Smooth muscle cell (in vitro differentiated cells): ENCODE results near the gene SAMD7. TPM values are rescaled to one million over a fixed set of nuclear protein-coding genes. Genes with fewer than 3 reads are reported as not detected.

ENCODE experiments used
- DNase-seq: peaks from one replicate; lab custom pipeline; 2025; ENCODE audit not compliant: unreplicated experiment; lab: John Stamatoyannopoulos, UW
- H2AFZ ChIP-seq: fragments of 200-600 bp; sonication (generic); 2 replicates; pipeline ENCODE4 v1.6.0; 2016; ENCODE audit warnings: antibody characterized with exemption, low read depth, mild to moderate bottlenecking
- H3F3A ChIP-seq: fragments of 200-600 bp; sonication (generic); 2 replicates; pipeline ENCODE4 v1.6.0; 2017; ENCODE audit warnings: antibody characterized with exemption, low read depth
- H3K27ac ChIP-seq: fragments of 200-600 bp; sonication (generic); 2 replicates; pipeline ENCODE4 v1.5.1; 2016; ENCODE audit warnings: low read depth, mild to moderate bottlenecking
- H3K27me3 ChIP-seq: fragments of 200-600 bp; sonication (generic); 2 replicates; pipeline ENCODE4 v1.6.1; 2016; ENCODE audit warnings: low read depth, mild to moderate bottlenecking
- H3K36me3 ChIP-seq: fragments of 200-600 bp; sonication (generic); 2 replicates; pipeline ENCODE4 v1.5.1; 2016; ENCODE audit warnings: low read depth
- H3K4me1 ChIP-seq: fragments of 200-600 bp; sonication (generic); 2 replicates; pipeline ENCODE4 v1.5.1; 2016; ENCODE audit warnings: low read depth
- H3K4me2 ChIP-seq: fragments of 200-600 bp; sonication (generic); 2 replicates; pipeline ENCODE4 v1.6.0; 2016; ENCODE audit warnings: mild to moderate bottlenecking
- H3K4me3 ChIP-seq: fragments of 200-600 bp; sonication (generic); 2 replicates; pipeline ENCODE4 v1.5.1; 2016; ENCODE audit warnings: mild to moderate bottlenecking
- H3K79me2 ChIP-seq: fragments of 200-600 bp; sonication (generic); 2 replicates; pipeline ENCODE4 v1.6.0; 2016; ENCODE audit warnings: low read depth, mild to moderate bottlenecking
- H3K9ac ChIP-seq: fragments of 200-600 bp; sonication (generic); 2 replicates; pipeline ENCODE4 v1.6.0; 2016; ENCODE audit warnings: low read depth
- H3K9me3 ChIP-seq: fragments of 200-600 bp; sonication (generic); replicated peaks from 2 replicates; pipeline ENCODE4 v1.5.1; 2016; ENCODE audit warnings: low read depth
- H4K20me1 ChIP-seq: fragments of 200-600 bp; sonication (generic); 2 replicates; pipeline ENCODE4 v1.6.0; 2016; ENCODE audit warnings: low read depth
- WGBS: methylation state at CpG from one replicate; pipeline ENCODE4 v1.1.7; 2016; ENCODE audit warnings: low lambda C conversion rate; 5-methylcytosine and 5-hydroxymethylcytosine counted together
- polyA plus RNA-seq: library from polyadenylated mRNA; unstranded; fragments of >200 nt; fragmentation: Nextera tagmentation; extraction: Ambion mirVana; gene quantifications from 2 replicates; pipeline ENCODE4 v1.2.1, GENCODE V29; 2016
- total RNA-seq: library from RNA; depleted of rRNA; stranded (reverse); fragments of >200 nt; gene quantifications from 2 replicates; pipeline ENCODE4 v1.2.3, GENCODE V29; 2014
- TF ChIP-seq, protein P1 (sequence below): fragments of 200-600 bp; sonication (generic); IDR thresholded peaks from 2 replicates; pipeline ENCODE4 v1.5.1; 2017; ENCODE audit warnings: borderline replicate concordance, mild to moderate bottlenecking, antibody characterized with exemption; ENCODE audit not compliant: insufficient read depth, poor library complexity, severe bottlenecking

Gene SAMD7
- total and polyA plus RNA-seq, 2 experiments from 2014 or later = not detected

GRCh38 chr3:169891886-169892285 is 19.5 kb upstream of the SAMD7 start:
- Histone ChIP-seq H3K9ac (no peak overlapping the region), H3K4me1 (no peaks in the 10 kb centered on the region), H2AFZ (no peak overlapping the region), H3K4me3 (no peak overlapping the region), H3K27ac (no peak overlapping the region), H3K27me3 (no peaks in the 10 kb centered on the region), H3K9me3 (no peaks in the 10 kb centered on the region), H3K36me3 (no peaks in the 10 kb centered on the region), H3F3A (no peaks in the 10 kb centered on the region), H3K79me2 (no peaks in the 10 kb centered on the region), H4K20me1 (no peaks in the 10 kb centered on the region), H3K4me2 (no peak overlapping the region)
- DNase-seq = no peak
- 83% methylated on average over 7 of the region's 7 CpGs for WGBS
- TF ChIP-seq, protein P1, sequence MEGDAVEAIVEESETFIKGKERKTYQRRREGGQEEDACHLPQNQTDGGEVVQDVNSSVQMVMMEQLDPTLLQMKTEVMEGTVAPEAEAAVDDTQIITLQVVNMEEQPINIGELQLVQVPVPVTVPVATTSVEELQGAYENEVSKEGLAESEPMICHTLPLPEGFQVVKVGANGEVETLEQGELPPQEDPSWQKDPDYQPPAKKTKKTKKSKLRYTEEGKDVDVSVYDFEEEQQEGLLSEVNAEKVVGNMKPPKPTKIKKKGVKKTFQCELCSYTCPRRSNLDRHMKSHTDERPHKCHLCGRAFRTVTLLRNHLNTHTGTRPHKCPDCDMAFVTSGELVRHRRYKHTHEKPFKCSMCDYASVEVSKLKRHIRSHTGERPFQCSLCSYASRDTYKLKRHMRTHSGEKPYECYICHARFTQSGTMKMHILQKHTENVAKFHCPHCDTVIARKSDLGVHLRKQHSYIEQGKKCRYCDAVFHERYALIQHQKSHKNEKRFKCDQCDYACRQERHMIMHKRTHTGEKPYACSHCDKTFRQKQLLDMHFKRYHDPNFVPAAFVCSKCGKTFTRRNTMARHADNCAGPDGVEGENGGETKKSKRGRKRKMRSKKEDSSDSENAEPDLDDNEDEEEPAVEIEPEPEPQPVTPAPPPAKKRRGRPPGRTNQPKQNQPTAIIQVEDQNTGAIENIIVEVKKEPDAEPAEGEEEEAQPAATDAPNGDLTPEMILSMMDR = no peak

DNA sequence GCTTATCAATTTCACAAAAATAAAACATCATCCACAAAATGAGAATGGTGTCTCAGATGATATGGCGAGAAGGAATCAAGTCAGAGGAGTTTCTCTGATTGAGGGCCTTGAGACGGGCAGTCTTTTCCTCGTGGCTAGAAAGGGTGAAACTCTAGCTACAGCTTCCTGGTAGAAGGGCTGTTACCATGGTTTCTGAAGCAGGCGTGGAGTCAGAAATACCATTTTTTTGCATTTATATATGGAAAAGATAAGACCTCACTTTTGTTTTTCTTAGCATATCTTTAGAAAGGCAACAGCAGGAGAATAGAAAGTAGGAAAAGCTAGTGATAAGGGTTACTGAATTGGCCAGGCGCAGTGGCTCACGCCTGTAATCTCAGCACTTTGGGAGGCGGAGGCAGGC is 17.3 kb upstream of the SAMD7 start:
- Histone ChIP-seq H2AFZ (no peak overlapping the region), H3K9me3 (no peaks in the 10 kb centered on the region), H3K79me2 (no peaks in the 10 kb centered on the region), H3K4me1 (no peaks in the 10 kb centered on the region), H3F3A (no peaks in the 10 kb centered on the region), H3K27me3 (no peaks in the 10 kb centered on the region), H3K27ac (no peak overlapping the region), H3K36me3 (no peaks in the 10 kb centered on the region), H3K9ac (no peak overlapping the region), H3K4me3 (no peak overlapping the region), H4K20me1 (no peaks in the 10 kb centered on the region), H3K4me2 (no peak overlapping the region)
- TF ChIP-seq, protein P1 = no peak
- DNase-seq = no peak
- 75% methylated on average over 7 of the region's 7 CpGs for WGBS

- no peak overlapping the region for H3K4me2 ChIP-seq
- H3K9ac ChIP-seq = no peak overlapping the region
- no peak for DNase-seq
- H3F3A ChIP-seq = no peaks in the 10 kb centered on the region
- no peak overlapping the region for H3K4me3 ChIP-seq
- H3K79me2 ChIP-seq = no peaks in the 10 kb centered on the region
- no peaks in the 10 kb centered on the region for H3K9me3 ChIP-seq
- H3K36me3 ChIP-seq = no peaks in the 10 kb centered on the region
- H3K27me3 ChIP-seq = no peaks in the 10 kb centered on the region
- H2AFZ ChIP-seq = no peak overlapping the region
- H3K27ac ChIP-seq = no peak overlapping the region
- 71% methylated on average over 6 of the region's 6 CpGs for WGBS
- TF ChIP-seq, protein P1 = no peak
- H3K4me1 ChIP-seq = no peaks in the 10 kb centered on the region
- H4K20me1 ChIP-seq = no peaks in the 10 kb centered on the region
Measured at GRCh38 chr3:169895072-169895471, 16.3 kb upstream of the SAMD7 start.

- no peaks in the 10 kb centered on the region for H3K79me2 ChIP-seq
- no peak overlapping the region for H3K27ac ChIP-seq
- H3K4me1 ChIP-seq = no peaks in the 10 kb centered on the region
- TF ChIP-seq, protein P1 = no peak
- H3F3A ChIP-seq = no peaks in the 10 kb centered on the region
- H3K9me3 ChIP-seq = no peaks in the 10 kb centered on the region
- no peaks in the 10 kb centered on the region for H3K27me3 ChIP-seq
- WGBS = 89% methylated on average over 1 of the region's 1 CpG
- no peak overlapping the region for H3K4me3 ChIP-seq
- no peak overlapping the region for H3K9ac ChIP-seq
- H2AFZ ChIP-seq = no peak overlapping the region
- no peak overlapping the region for H3K4me2 ChIP-seq
- H3K36me3 ChIP-seq = no peaks in the 10 kb centered on the region
- H4K20me1 ChIP-seq = no peaks in the 10 kb centered on the region
- DNase-seq = no peak
Measured at GRCh38 chr3:169897284-169897683, 14.1 kb upstream of the SAMD7 start.
